Type B pancreatic cell (in vitro differentiated cells): Measurements from ENCODE around the gene ITCH. TPM values are rescaled to one million over a fixed set of nuclear protein-coding genes. Genes with fewer than 3 reads are reported as not detected.
"Not testable (repeated sequence)": the region's sequence is repeated elsewhere in the genome, so short reads cannot be mapped to it uniquely, and the experiment has no call there.

Experiments used
- DNase-seq: peaks from one replicate; pipeline ENCODE4 v3.0.0; 2021; ENCODE audit warnings: mixed read lengths; ENCODE audit not compliant: unreplicated experiment; ENCODE audit errors: extremely low spot score
- H3K27ac Mint-ChIP-seq: 2 replicates; pipeline ENCODE4 v1.8.0; 2021; ENCODE audit warnings: mild to moderate bottlenecking, mixed read lengths
- H3K27me3 Mint-ChIP-seq: 2 replicates; pipeline ENCODE4 v1.8.0; 2021; ENCODE audit warnings: mixed read lengths
- H3K36me3 Mint-ChIP-seq: 2 replicates; pipeline ENCODE4 v1.8.0; 2021; ENCODE audit warnings: mixed read lengths
- H3K4me1 Mint-ChIP-seq: one replicate; pipeline ENCODE4 v1.8.0; 2021; ENCODE audit warnings: mixed read lengths; ENCODE audit not compliant: unreplicated experiment
- H3K4me3 Mint-ChIP-seq: 2 replicates; pipeline ENCODE4 v1.8.0; 2021; ENCODE audit warnings: mild to moderate bottlenecking, mixed read lengths
- H3K9me3 Mint-ChIP-seq: 2 replicates; pipeline ENCODE4 v1.8.0; 2021; ENCODE audit warnings: mixed read lengths
- CTCF ChIP-seq: fragments of 200-600 bp; sonication (generic); conservative IDR thresholded peaks from 2 replicates; pipeline ENCODE4 v1.5.0; 2021; ENCODE audit warnings: antibody characterized with exemption, mild to moderate bottlenecking
- total RNA-seq: library from RNA; stranded (reverse); gene quantifications from 2 replicates; pipeline ENCODE4 v1.2.1, GENCODE V29; 2021; ENCODE audit warnings: low replicate concordance

Gene ITCH
- total RNA-seq, 1 donor from 2014 or later = 77.2 TPM

GRCh38 chr20:34343458-34344211 lies 19.4 kb upstream of the ITCH start:
- peaks cover 6% of the 10 kb centered on the region for H3K4me1 Mint-ChIP-seq
- no peak for TF ChIP-seq CTCF
- H3K27ac Mint-ChIP-seq = peak overlapping the region; percentile 59
- H3K4me3 Mint-ChIP-seq = no peak overlapping the region
- no peak for DNase-seq
- H3K9me3 Mint-ChIP-seq = no peaks in the 10 kb centered on the region
- no peaks in the 10 kb centered on the region for H3K27me3 Mint-ChIP-seq
- no peaks in the 10 kb centered on the region for H3K36me3 Mint-ChIP-seq

- H3K9me3 Mint-ChIP-seq = no peaks in the 10 kb centered on the region
- DNase-seq = no peak
- peaks cover 6% of the 10 kb centered on the region for H3K4me1 Mint-ChIP-seq
- no peaks in the 10 kb centered on the region for H3K27me3 Mint-ChIP-seq
- H3K36me3 Mint-ChIP-seq = no peaks in the 10 kb centered on the region
- H3K27ac Mint-ChIP-seq = peak overlapping the region; percentile 59
- TF ChIP-seq CTCF = no peak
- no peak overlapping the region for H3K4me3 Mint-ChIP-seq
Measured at GRCh38 chr20:34344238-34344637, 18.8 kb upstream of the ITCH start.

- no peak for TF ChIP-seq CTCF
- H3K36me3 Mint-ChIP-seq = no peaks in the 10 kb centered on the region
- H3K4me1 Mint-ChIP-seq = peaks cover 9% of the 10 kb centered on the region
- no peaks in the 10 kb centered on the region for H3K9me3 Mint-ChIP-seq
- H3K27me3 Mint-ChIP-seq = no peaks in the 10 kb centered on the region
- no peak overlapping the region for H3K27ac Mint-ChIP-seq
- DNase-seq = no peak
- H3K4me3 Mint-ChIP-seq = no peak overlapping the region
Measured at GRCh38 chr20:34345402-34345736, 17.7 kb upstream of the ITCH start.

- not testable (repeated sequence) for H3K36me3 Mint-ChIP-seq
Measured at GRCh38 chr20:34345839-34346532, 17.1 kb upstream of the ITCH start.

GRCh38 chr20:34346533-34346865 lies 16.6 kb upstream of the ITCH start:
- H3K4me3 Mint-ChIP-seq, H3K9me3 Mint-ChIP-seq, H3K36me3 Mint-ChIP-seq, H3K27me3 Mint-ChIP-seq, H3K27ac Mint-ChIP-seq, DNase-seq, H3K4me1 Mint-ChIP-seq: not testable (repeated sequence)

More at GRCh38 chr20:34345839-34346532, 17.1 kb upstream of the ITCH start:
- not testable (repeated sequence) for H3K9me3 Mint-ChIP-seq, H3K27ac Mint-ChIP-seq, DNase-seq, H3K4me3 Mint-ChIP-seq, H3K4me1 Mint-ChIP-seq, H3K27me3 Mint-ChIP-seq

GRCh38 chr20:34347571-34347970 lies 15.5 kb upstream of the ITCH start:
- Mint-ChIP-seq H3K4me3 (no peak overlapping the region), H3K27me3 (no peaks in the 10 kb centered on the region), H3K36me3 (no peaks in the 10 kb centered on the region), H3K9me3 (no peaks in the 10 kb centered on the region), H3K27ac (no peak overlapping the region), H3K4me1 (peaks cover 9% of the 10 kb centered on the region)
- DNase-seq = no peak
- no peak for TF ChIP-seq CTCF
